Hepatocyte (in vitro differentiated cells): ENCODE measurements around the gene FGD4. TPM values are rescaled to one million over a fixed set of nuclear protein-coding genes. Genes with fewer than 3 reads are reported as not detected.
A peak's percentile ranks its signal among the peaks of the same experiment; 100 is the strongest.

Experiments used
- DNase-seq: peaks from one replicate; pipeline ENCODE4 v3.0.0-alpha.2; 2016; ENCODE audit warnings: low spot score
- H2AFZ ChIP-seq: fragments of 200-600 bp; sonication (generic); 2 replicates; pipeline ENCODE4 v1.6.0; 2016; ENCODE audit warnings: antibody characterized with exemption, mild to moderate bottlenecking
- H3K27ac ChIP-seq: fragments of 200-600 bp; sonication (generic); 2 replicates; pipeline ENCODE4 v1.5.1; 2016; ENCODE audit warnings: mild to moderate bottlenecking
- H3K27me3 ChIP-seq: fragments of 200-600 bp; sonication (generic); 2 replicates; pipeline ENCODE4 v1.6.1; 2016
- H3K36me3 ChIP-seq: fragments of 200-600 bp; sonication (generic); replicated peaks from 2 replicates; pipeline ENCODE4 v1.5.1; 2016; ENCODE audit warnings: low read depth; ENCODE audit not compliant: insufficient read depth
- H3K4me1 ChIP-seq: fragments of 200-600 bp; sonication (generic); 2 replicates; pipeline ENCODE4 v1.5.1; 2016; ENCODE audit warnings: mild to moderate bottlenecking, moderate library complexity; ENCODE audit not compliant: insufficient read depth
- H3K4me2 ChIP-seq: fragments of 200-600 bp; sonication (generic); 2 replicates; pipeline ENCODE4 v1.6.0; 2016
- H3K4me3 ChIP-seq: fragments of 200-600 bp; sonication (generic); 2 replicates; pipeline ENCODE4 v1.5.1; 2016; ENCODE audit warnings: mild to moderate bottlenecking
- H3K79me2 ChIP-seq: fragments of 200-600 bp; sonication (generic); 2 replicates; pipeline ENCODE4 v1.6.0; 2017; ENCODE audit warnings: mild to moderate bottlenecking
- H3K9me2 ChIP-seq: fragments of 200-600 bp; sonication (generic); replicated peaks from 2 replicates; pipeline ENCODE4 v1.6.0; 2017; ENCODE audit warnings: mild to moderate bottlenecking; ENCODE audit not compliant: insufficient read depth
- H3K9me3 ChIP-seq: fragments of 200-600 bp; sonication (generic); 2 replicates; pipeline ENCODE4 v1.5.1; 2016; ENCODE audit warnings: low read depth, mild to moderate bottlenecking
- H4K20me1 ChIP-seq: fragments of 200-600 bp; sonication (generic); 2 replicates; pipeline ENCODE4 v1.6.0; 2016; ENCODE audit warnings: mild to moderate bottlenecking; ENCODE audit not compliant: insufficient read depth, poor library complexity, severe bottlenecking
- CTCF ChIP-seq: fragments of 200-600 bp; sonication (generic); IDR thresholded peaks from 2 replicates; pipeline ENCODE4 v1.5.1; 2016; ENCODE audit warnings: antibody characterized with exemption, mild to moderate bottlenecking; ENCODE audit not compliant: poor library complexity
- EZH2 ChIP-seq: fragments of 200-600 bp; sonication (generic); IDR thresholded peaks from 2 replicates; pipeline ENCODE4 v1.6.1; 2016; ENCODE audit warnings: antibody characterized with exemption, mild to moderate bottlenecking, borderline replicate concordance
- EZH2phosphoT487 ChIP-seq: fragments of 200-600 bp; sonication (generic); IDR thresholded peaks from one replicate; pipeline ENCODE4 v1.6.1; 2018; ENCODE audit warnings: antibody characterized with exemption, mild to moderate bottlenecking, low read depth, moderate library complexity; ENCODE audit not compliant: unreplicated experiment, severe bottlenecking
- WGBS: methylation state at CpG from one replicate; pipeline ENCODE4 v1.1.6; 2016; ENCODE audit warnings: low lambda C conversion rate; ENCODE audit errors: missing lambda C conversion rate; 5-methylcytosine and 5-hydroxymethylcytosine counted together
- polyA plus RNA-seq: library from polyadenylated mRNA; unstranded; fragments of >200 nt; fragmentation: Nextera tagmentation; extraction: Ambion mirVana; gene quantifications from 2 replicates; pipeline ENCODE4 v1.2.1, GENCODE V29; 2016
- total RNA-seq: library from RNA; depleted of rRNA; stranded (reverse); fragments of >200 nt; gene quantifications from 2 replicates; pipeline ENCODE4 v1.2.3, GENCODE V29; 2014

The FGD4 gene
- total and polyA plus RNA-seq, 2 experiments from 2014 or later = 15.2 to 41.5 TPM

GRCh38 chr12:32534698-32535097 lies 135.3 kb downstream of the FGD4 start:
- Histone ChIP-seq H3K27ac (peak overlapping the region; percentile 72), H3K4me3 (peak overlapping the region; percentile 3), H2AFZ (no peak overlapping the region), H3K9me3 (no peaks in the 10 kb centered on the region), H3K9me2 (no peaks in the 10 kb centered on the region), H3K4me1 (peaks cover 23% of the 10 kb centered on the region), H3K4me2 (peak overlapping the region; percentile 72), H3K27me3 (no peaks in the 10 kb centered on the region), H4K20me1 (peaks cover 8% of the 10 kb centered on the region), H3K36me3 (no peaks in the 10 kb centered on the region), H3K79me2 (peaks cover 73% of the 10 kb centered on the region)
- WGBS = 48% methylated on average over 1 of the region's 1 CpG
- DNase-seq = no peak
- TF ChIP-seq CTCF = no peak
- TF ChIP-seq EZH2phosphoT487 = no peak
- TF ChIP-seq EZH2 = no peak

DNA sequence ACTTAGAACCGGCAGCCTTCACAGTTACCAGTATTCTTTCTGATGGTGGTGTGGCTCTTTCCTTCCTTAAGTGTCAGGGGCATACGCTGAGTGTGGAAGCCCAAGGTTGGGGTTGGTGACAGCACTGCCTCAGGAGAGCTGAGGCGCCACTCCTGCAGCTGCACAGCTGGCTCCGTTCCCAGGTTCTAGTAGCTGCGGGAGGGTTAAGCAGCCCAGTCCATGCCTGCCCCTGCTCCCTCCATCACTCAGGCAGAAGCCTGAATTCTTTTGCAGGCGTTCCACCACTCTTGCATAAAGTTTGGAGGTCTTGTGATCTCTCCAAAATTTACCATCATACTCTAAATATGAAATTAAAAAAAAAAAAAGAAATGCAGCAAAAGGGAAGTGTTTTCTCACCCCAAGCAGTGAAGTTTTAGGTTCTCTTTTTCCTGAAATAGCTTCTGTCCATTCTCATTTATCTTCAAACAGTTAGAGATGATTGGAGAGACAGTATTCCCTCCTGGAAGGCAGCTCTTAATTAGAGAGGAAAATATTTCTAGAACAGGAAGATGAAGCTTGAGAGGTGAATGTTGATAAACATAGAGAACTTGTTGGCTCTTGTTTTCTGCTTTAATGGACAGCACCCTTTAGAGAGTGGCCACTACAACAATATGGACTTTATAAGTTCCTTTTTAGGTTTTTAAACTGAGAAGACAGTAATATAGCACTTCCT lies 136.1 kb downstream of the FGD4 start:
- H3K27ac ChIP-seq = peak overlapping the region; percentile 72
- H3K27me3 ChIP-seq = no peaks in the 10 kb centered on the region
- no peaks in the 10 kb centered on the region for H3K36me3 ChIP-seq
- no peaks in the 10 kb centered on the region for H3K9me3 ChIP-seq
- H3K9me2 ChIP-seq = no peaks in the 10 kb centered on the region
- no peak overlapping the region for H2AFZ ChIP-seq
- H3K79me2 ChIP-seq = peaks cover 73% of the 10 kb centered on the region
- H3K4me2 ChIP-seq = peak overlapping the region; percentile 72
- peaks cover 8% of the 10 kb centered on the region for H4K20me1 ChIP-seq
- peak overlapping the region; percentile 3 for H3K4me3 ChIP-seq
- DNase-seq = peak; percentile 56
- H3K4me1 ChIP-seq = peaks cover 23% of the 10 kb centered on the region
- TF ChIP-seq EZH2phosphoT487 (no peak), CTCF (no peak), EZH2 (no peak)
- WGBS = 13% methylated on average over 6 of the region's 6 CpGs

GRCh38 chr12:32536000-32536345 lies 136.6 kb downstream of the FGD4 start:
- no peak for DNase-seq
- Histone ChIP-seq H4K20me1 (peaks cover 8% of the 10 kb centered on the region), H3K36me3 (no peaks in the 10 kb centered on the region), H3K4me3 (no peak overlapping the region), H2AFZ (no peak overlapping the region), H3K4me2 (peak overlapping the region; percentile 72), H3K27me3 (no peaks in the 10 kb centered on the region), H3K9me3 (no peaks in the 10 kb centered on the region), H3K9me2 (no peaks in the 10 kb centered on the region), H3K27ac (peak overlapping the region; percentile 72), H3K79me2 (peaks cover 74% of the 10 kb centered on the region), H3K4me1 (peaks cover 25% of the 10 kb centered on the region)
- TF ChIP-seq EZH2phosphoT487 (no peak), EZH2 (no peak), CTCF (no peak)
- WGBS = 91% methylated on average over 1 of the region's 1 CpG
